Measurements from ENCODE around the gene LARP6.

- no peak for TF ChIP-seq POLR2A (IDR thresholded peaks at IDR 0.05)
- TF ChIP-seq, protein P1, sequence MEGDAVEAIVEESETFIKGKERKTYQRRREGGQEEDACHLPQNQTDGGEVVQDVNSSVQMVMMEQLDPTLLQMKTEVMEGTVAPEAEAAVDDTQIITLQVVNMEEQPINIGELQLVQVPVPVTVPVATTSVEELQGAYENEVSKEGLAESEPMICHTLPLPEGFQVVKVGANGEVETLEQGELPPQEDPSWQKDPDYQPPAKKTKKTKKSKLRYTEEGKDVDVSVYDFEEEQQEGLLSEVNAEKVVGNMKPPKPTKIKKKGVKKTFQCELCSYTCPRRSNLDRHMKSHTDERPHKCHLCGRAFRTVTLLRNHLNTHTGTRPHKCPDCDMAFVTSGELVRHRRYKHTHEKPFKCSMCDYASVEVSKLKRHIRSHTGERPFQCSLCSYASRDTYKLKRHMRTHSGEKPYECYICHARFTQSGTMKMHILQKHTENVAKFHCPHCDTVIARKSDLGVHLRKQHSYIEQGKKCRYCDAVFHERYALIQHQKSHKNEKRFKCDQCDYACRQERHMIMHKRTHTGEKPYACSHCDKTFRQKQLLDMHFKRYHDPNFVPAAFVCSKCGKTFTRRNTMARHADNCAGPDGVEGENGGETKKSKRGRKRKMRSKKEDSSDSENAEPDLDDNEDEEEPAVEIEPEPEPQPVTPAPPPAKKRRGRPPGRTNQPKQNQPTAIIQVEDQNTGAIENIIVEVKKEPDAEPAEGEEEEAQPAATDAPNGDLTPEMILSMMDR (IDR thresholded peaks at IDR 0.05), result no peak
These were observed 52.8 kb downstream of the LARP6 start for GRCh38 chr15:70801109-70801508.
